NT2/D1 (cell line): ENCODE data around the gene OMG.

Experiments used
- YY1 ChIP-seq: IDR thresholded peaks from 2 replicates; pipeline ENCODE4 v1.6.1; 2011; ENCODE audit not compliant: insufficient read length, insufficient read depth
- ZNF274 ChIP-seq: IDR thresholded peaks from 2 replicates; pipeline ENCODE4 v1.6.1; 2011; ENCODE audit warnings: mild to moderate bottlenecking, low read depth, low read length

GRCh38 chr17:31274252-31274651 lies 22.8 kb downstream of the OMG start:
- TF ChIP-seq ZNF274 (no peak), YY1 (no peak)
